GM20000 (cell line): Measurements from ENCODE around the gene PDZD8.

Experiments used
- DNase-seq: peaks from one replicate; pipeline ENCODE4 v3.0.0; 2012; ENCODE audit warnings: low spot score
- TF ChIP-seq, protein P1 (sequence below): IDR thresholded peaks from 2 replicates; pipeline ENCODE4 v1.5.1; 2012; ENCODE audit warnings: mild to moderate bottlenecking, control low read depth; ENCODE audit errors: extremely low read depth, missing control alignments

The PDZD8 gene

GRCh38 chr10:117365612-117366011, 9.6 kb downstream of the PDZD8 start:
- TF ChIP-seq, protein P1, sequence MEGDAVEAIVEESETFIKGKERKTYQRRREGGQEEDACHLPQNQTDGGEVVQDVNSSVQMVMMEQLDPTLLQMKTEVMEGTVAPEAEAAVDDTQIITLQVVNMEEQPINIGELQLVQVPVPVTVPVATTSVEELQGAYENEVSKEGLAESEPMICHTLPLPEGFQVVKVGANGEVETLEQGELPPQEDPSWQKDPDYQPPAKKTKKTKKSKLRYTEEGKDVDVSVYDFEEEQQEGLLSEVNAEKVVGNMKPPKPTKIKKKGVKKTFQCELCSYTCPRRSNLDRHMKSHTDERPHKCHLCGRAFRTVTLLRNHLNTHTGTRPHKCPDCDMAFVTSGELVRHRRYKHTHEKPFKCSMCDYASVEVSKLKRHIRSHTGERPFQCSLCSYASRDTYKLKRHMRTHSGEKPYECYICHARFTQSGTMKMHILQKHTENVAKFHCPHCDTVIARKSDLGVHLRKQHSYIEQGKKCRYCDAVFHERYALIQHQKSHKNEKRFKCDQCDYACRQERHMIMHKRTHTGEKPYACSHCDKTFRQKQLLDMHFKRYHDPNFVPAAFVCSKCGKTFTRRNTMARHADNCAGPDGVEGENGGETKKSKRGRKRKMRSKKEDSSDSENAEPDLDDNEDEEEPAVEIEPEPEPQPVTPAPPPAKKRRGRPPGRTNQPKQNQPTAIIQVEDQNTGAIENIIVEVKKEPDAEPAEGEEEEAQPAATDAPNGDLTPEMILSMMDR, result no peak
- no peak for DNase-seq

GRCh38 chr10:117364110-117364960, 10.9 kb downstream of the PDZD8 start:
- TF ChIP-seq, protein P1, result no peak
- no peak for DNase-seq

- DNase-seq, result no peak
- TF ChIP-seq, protein P1, result no peak
Observed at GRCh38 chr10:117363028-117363427, 12.2 kb downstream of the PDZD8 start.

- TF ChIP-seq, protein P1, result no peak
- DNase-seq, result no peak
Observed at GRCh38 chr10:117362313-117362712, 12.9 kb downstream of the PDZD8 start.

GRCh38 chr10:117360994-117361667, 14.1 kb downstream of the PDZD8 start:
- TF ChIP-seq, protein P1, result no peak
- DNase-seq, result no peak

- TF ChIP-seq, protein P1, result no peak
- DNase-seq, result no peak
Observed at GRCh38 chr10:117360016-117360415, 15.2 kb downstream of the PDZD8 start.

DNA sequence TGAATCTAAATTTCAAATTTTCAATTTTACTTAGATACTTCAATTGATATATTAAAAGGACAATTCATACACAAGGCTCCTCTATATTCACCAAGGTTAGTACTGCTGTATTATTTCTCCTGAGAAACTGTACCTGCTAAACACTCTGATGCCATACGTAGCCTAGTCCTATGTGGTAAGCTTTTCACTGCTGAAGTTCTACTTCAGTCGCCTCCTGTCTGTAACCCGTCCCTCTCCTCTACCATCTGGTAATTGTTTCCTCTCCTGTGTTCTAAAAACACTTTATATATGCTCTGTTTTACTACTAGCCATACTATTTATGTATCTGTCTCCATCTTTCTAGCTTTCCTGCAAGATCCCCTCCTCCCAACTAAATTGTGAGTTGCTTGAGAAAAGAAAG, 20.2 kb downstream of the PDZD8 start:
- TF ChIP-seq, protein P1, result no peak
- DNase-seq, result no peak
